ENCODE results near the gene SRSF4. TPM values are rescaled to one million over a fixed set of nuclear protein-coding genes. Genes with fewer than 3 reads are reported as not detected.

The SRSF4 gene
- polyA plus RNA-seq (2012; rRNA removed) = 55.3 and 62.6 TPM in 2 replicates
- polyA plus RNA-seq (2012; cell fraction: cytosol; rRNA removed) = 68.6 and 73.7 TPM in 2 replicates
- 125 and 196 TPM in 2 replicates for polyA plus RNA-seq (2012; cell fraction: nucleus; rRNA removed)

DNA sequence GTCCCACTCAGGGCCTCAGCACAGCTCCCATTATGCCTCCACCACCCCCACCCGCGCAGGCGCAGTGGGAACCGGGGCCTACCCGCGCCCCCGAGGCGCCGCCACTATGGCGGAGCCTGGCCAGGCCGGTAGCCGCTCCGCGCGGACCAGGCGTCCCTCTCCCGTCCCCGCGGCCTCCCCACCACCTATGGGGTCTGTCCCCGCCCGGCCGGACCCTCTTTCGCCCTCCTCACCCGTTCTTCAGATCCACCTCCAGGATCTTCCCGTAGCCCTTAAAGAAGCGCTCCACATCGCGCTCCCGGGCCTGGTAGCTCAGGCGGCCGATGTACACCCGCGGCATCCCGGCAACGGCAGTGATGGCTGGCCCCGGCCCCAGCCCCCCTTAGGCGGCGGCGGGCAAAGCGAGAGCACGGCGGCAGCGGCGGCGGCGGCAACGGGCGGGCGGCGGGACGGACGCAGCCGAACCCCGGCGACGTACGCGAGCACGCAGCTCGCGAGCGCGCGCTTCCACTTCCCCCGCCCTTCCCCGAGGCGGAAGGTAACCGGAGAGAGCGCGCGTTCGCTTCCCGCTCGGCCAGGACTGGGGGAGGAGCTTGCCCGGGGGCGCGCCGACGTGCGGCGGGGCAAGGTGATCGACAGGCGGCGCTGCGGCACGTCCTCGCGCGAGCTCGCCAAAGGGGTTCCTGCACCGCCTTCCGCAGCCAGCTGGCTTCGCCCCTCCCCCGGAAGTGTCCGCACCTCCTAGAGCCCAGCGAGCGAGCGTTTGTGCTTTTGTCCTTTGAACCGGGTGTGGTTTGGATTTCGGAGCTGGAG is at the start of gene SRSF4:
Gene SRSF4, minus strand, starts transcription at position 488 of the 813 bp plus-strand sequence. Its CDS starts 148 bp downstream, at position 340.
- Histone ChIP-seq H3K4me2 (peak within 1 kb of the TSS; percentile 86), H3K4me1 (ENCODE audit: control insufficient read depth in 1 of 2, insufficient read depth in 2 of 2, low read depth in 1 of 2, low read length in 1 of 2) (peaks cover 10 to 23% of the 10 kb centered on the region in 2 experiments; a peak in 3 of 4 replicates), H3K79me2 (ENCODE audit: insufficient read depth) (peaks cover 50% of the 10 kb centered on the region), H3K4me3 (ENCODE audit: low read depth in 2 of 2, low read length in 1 of 2) (peak within 1 kb of the TSS; percentile 86 to 95), H3K9me2 (no peaks in the 10 kb centered on the region), H2AFZ (ENCODE audit: low read depth) (peak within 1 kb of the TSS; percentile 93), H3K27me3 (ENCODE audit: insufficient read depth) (no peaks in the 10 kb centered on the region), H3K9ac (peak within 1 kb of the TSS; percentile 100), H3K36me3 (replicated peaks in 1 of 2; ENCODE audit: control insufficient read depth in 1 of 2, insufficient read depth in 2 of 2, low read length in 1 of 2) (peaks cover 6 to 14% of the 10 kb centered on the region in 2 experiments), H3K9me3 (no peaks in the 10 kb centered on the region), H3F3A (replicated peaks; ENCODE audit: insufficient read depth) (peaks cover 26% of the 10 kb centered on the region), H3K27ac (ENCODE audit: low read depth in 2 of 2, low read length in 1 of 2) (peak within 1 kb of the TSS; percentile 98 to 99), H4K20me1 (ENCODE audit: insufficient read depth) (peaks cover 46% of the 10 kb centered on the region)
- ChIA-PET POLR2A (interaction anchor here (0.6 to 2.5 kb wide), 18 partner anchors 9 to 1526 kb away, joined by 3 to 22 read pairs (median 4); partner anchors contain the start of genes EPB41, TMEM200B and YTHDF2), CTCF (interaction anchor here (0.6 to 6.6 kb wide), 22 partner anchors 11 to 1199 kb away, joined by 3 to 45 read pairs (median 4); partner anchors contain the start of genes MECR, TMEM200B and YTHDF2)
- DNase-seq = peak; percentile 98
- 1% methylated on average over 16 of the region's 100 CpGs for WGBS (ENCODE audit: low lambda C conversion rate)
- TF ChIP-seq NRF1 (IDR thresholded peaks at IDR 0.05; ENCODE audit: low read depth, low read length) = peak; percentile 86
- peak; percentile 93 for TF ChIP-seq ZBTB33 (IDR thresholded peaks at IDR 0.05; ENCODE audit: borderline replicate concordance, low read depth)
- TF ChIP-seq POLR2AphosphoS5 (IDR thresholded peaks at IDR 0.05; ENCODE audit: low read depth, low read length) = peak; percentile 93
- TF ChIP-seq RCOR1 (IDR thresholded peaks at IDR 0.05; ENCODE audit: low read length) = no peak; the same call in 1 of the 2 replicates
- no peak for TF ChIP-seq TEAD4 (IDR thresholded peaks at IDR 0.05; ENCODE audit: borderline replicate concordance, insufficient read depth)
- no peak for TF ChIP-seq FOSL2 (IDR thresholded peaks at IDR 0.05; ENCODE audit: borderline replicate concordance, low read depth)
- TF ChIP-seq TCF12 (IDR thresholded peaks at IDR 0.05) = peak; percentile 48; the same call in 1 of the 2 replicates
- peak; percentile 91; the same call in 1 of the 2 replicates for TF ChIP-seq SIN3A (IDR thresholded peaks at IDR 0.05; ENCODE audit: borderline replicate concordance, low read depth, low read length)
- TF ChIP-seq NFIC (IDR thresholded peaks at IDR 0.05; ENCODE audit: borderline replicate concordance) = no peak
- peak; percentile 91 for TF ChIP-seq TAF1 (IDR thresholded peaks at IDR 0.05; ENCODE audit: borderline replicate concordance, low read depth, low read length)
- TF ChIP-seq FOXM1 (IDR thresholded peaks at IDR 0.05; ENCODE audit: low read depth) = no peak
- TF ChIP-seq YY1 (IDR thresholded peaks at IDR 0.05; ENCODE audit: low read depth) = peak; percentile 92
- TF ChIP-seq, protein P1, sequence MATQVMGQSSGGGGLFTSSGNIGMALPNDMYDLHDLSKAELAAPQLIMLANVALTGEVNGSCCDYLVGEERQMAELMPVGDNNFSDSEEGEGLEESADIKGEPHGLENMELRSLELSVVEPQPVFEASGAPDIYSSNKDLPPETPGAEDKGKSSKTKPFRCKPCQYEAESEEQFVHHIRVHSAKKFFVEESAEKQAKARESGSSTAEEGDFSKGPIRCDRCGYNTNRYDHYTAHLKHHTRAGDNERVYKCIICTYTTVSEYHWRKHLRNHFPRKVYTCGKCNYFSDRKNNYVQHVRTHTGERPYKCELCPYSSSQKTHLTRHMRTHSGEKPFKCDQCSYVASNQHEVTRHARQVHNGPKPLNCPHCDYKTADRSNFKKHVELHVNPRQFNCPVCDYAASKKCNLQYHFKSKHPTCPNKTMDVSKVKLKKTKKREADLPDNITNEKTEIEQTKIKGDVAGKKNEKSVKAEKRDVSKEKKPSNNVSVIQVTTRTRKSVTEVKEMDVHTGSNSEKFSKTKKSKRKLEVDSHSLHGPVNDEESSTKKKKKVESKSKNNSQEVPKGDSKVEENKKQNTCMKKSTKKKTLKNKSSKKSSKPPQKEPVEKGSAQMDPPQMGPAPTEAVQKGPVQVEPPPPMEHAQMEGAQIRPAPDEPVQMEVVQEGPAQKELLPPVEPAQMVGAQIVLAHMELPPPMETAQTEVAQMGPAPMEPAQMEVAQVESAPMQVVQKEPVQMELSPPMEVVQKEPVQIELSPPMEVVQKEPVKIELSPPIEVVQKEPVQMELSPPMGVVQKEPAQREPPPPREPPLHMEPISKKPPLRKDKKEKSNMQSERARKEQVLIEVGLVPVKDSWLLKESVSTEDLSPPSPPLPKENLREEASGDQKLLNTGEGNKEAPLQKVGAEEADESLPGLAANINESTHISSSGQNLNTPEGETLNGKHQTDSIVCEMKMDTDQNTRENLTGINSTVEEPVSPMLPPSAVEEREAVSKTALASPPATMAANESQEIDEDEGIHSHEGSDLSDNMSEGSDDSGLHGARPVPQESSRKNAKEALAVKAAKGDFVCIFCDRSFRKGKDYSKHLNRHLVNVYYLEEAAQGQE (IDR thresholded peaks at IDR 0.05; ENCODE audit: low read depth, low read length) = peak; percentile 22; the same call in 1 of the 2 replicates
- peak; percentile 50 for TF ChIP-seq SMC3 (IDR thresholded peaks at IDR 0.05; ENCODE audit: low read depth, low read length)
- TF ChIP-seq GATA2 (CRISPR knock-in tag; IDR thresholded peaks at IDR 0.05) = no peak
- no peak for TF ChIP-seq FOXJ3 (CRISPR knock-in tag; IDR thresholded peaks at IDR 0.05)
- peak; percentile 97 for TF ChIP-seq CHD2 (IDR thresholded peaks at IDR 0.05; ENCODE audit: low read length, partially characterized antibody)
- peak; percentile 82 for TF ChIP-seq MXI1 (IDR thresholded peaks at IDR 0.05; ENCODE audit: low read depth, low read length)
- peak; percentile 77 for TF ChIP-seq ELF1 (IDR thresholded peaks at IDR 0.05)
- peak; percentile 47 for TF ChIP-seq RAD21 (IDR thresholded peaks at IDR 0.05; ENCODE audit: low read length)
- TF ChIP-seq JUND (IDR thresholded peaks at IDR 0.05) = no peak
- no peak for TF ChIP-seq EZH2phosphoT487 (IDR thresholded peaks at IDR 0.05; ENCODE audit: borderline replicate concordance, low read depth)
- TF ChIP-seq, protein P2, sequence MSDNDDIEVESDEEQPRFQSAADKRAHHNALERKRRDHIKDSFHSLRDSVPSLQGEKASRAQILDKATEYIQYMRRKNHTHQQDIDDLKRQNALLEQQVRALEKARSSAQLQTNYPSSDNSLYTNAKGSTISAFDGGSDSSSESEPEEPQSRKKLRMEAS (IDR thresholded peaks at IDR 0.05; ENCODE audit: low read depth) = peak; percentile 68
- peak; percentile 90 for TF ChIP-seq PBX3 (IDR thresholded peaks at IDR 0.05)

Data from SK-N-SH (cell line).